Hematopoietic multipotent progenitor cell treated with erythropoietin and hydrocortisone succinate and interleukin-3 and kit ligand, for 4 days (in vitro differentiated cells): ENCODE results near the gene SPATA2.
A peak's percentile ranks its signal among the peaks of the same experiment; 100 is the strongest.

Experiments
- DNase-seq: peaks from one replicate; pipeline ENCODE4 v3.0.0-alpha.2; 2015

Gene SPATA2

DNA sequence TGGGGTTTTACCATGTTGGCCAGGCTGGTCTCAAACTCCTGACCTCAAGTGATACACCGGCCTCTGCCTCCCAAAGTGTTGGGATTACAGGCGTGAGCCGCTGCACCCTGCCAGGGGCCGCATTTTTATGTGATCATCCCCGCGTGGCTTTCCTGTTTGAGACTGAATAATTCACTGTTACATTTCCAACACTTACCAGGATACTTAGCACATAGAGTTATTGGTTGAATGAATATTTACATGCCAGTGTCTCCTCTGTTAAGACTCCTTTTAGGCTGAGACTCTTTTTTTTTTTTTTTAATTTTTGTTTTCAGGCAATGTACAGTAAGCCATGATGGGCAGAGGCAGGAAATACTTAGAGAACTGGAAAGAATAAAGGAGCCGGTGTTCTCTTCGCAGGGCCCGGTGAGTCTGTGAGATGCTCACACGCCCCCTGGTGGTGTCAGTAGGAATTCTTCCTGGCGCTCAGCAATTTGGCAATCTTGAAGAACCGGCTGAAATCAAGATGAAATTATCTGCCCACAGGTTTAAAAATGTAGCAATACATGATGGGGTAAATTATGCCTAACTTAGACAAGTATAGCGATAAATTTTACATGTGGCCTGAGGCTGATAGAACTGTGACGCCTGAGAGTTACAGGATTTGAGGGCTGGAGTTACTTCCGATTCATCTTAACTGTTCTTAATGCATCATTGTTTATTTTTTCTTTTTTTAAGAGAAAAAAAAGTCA lies 13.2 kb upstream of the SPATA2 start:
- peak; percentile 94 for DNase-seq

DNA sequence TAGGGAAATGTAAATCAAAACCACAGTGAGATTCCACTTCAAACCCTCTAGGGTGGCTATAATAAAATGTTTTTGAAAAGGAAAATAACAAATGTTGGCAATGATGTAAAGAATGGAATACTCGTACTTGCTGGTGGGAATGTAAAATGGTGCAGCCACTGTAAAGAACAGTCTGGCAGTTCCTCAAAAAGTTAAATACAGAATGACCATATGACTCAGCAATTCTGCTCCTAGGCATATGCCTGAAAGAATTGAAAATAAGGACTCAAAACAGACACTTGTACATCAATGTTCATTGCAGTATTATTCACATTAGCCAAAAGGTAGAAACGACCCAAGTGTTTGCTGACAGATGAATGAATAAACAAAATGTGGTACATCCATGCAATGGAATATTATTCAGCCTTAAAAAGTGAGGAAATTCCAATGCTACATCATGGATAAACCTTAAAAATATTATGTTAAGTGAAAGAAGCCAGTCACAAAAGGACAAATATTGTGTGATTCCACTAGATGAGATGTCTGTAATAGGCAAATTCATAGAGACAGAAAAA lies 10.6 kb upstream of the SPATA2 start:
- DNase-seq, result peak; percentile 55

DNA sequence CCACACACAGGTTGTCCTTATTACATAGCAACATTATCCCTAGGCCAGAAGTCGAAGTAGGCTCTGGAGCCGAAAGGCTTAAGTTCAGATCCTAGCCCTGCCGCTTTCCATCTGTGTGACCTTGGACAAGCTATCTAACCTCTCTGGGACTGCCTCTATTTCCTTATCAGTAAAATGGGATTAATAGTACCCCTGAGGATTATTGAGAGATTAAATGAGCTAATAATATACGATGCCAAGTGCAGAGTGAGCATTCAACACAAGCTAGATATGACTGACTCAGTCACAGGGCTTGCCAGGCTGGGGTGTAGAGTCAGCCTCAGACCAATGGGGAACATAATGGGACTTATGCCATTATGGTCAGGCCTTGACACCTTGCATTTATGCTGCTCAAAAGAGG lies 8.9 kb upstream of the SPATA2 start:
- no peak for DNase-seq

DNA sequence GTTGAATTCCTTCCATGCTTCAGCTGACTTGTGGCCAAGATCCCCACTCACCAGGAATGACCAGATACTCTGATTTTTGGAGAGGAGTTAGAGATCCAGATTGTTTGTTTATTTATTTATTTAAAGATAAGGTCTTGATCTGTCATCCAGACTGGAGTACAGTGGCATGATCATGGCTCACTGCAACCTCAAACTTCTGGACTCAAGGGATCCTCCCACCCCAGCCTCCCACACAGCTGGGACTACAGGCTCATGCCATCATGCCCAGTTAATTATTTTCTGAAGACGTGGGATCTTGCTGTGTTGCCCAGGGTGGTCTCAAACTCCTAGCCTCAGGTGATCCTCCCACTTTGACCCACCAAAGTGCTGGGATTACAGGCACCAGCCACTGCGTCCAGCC lies 4.1 kb upstream of the SPATA2 start:
- no peak for DNase-seq

DNA sequence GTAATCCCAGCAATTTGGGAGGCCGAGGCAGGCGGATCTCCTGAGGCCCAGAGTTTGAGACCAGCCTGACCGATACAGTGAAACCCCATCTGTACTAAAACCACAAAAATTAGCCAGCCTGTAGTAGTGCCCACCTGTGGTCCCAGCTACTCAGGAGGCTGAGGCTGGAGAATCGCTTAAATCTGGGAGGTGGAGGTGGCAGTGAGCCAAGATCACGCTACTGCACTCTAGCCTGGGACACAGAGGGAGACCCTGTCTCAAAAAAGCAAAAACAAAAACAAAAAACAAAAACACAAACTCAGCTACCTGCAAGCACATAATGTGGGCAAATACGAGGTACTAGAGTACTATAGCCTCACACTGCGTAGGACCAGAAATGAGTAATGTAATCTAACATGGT lies 3.7 kb upstream of the SPATA2 start:
- DNase-seq, result no peak

DNA sequence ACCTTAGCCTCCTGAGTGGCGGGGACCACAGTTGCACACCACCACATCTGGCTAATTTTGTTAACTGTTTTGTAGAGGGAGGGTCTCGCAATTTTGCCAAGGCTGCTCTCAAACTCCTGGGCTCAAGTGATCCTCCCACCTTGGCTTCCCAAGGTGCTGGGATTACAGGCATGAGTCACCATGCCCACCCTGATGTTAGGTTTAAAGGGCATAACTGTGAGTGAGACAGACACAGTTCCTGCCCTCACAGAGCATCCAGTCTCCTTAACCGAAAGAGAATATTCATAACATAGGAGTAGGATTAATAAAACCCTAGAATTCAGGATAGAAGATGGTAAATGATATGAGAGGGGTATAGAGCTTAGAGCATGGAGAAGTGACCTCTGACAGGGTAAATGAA lies 3.1 kb upstream of the SPATA2 start:
- no peak for DNase-seq

DNA sequence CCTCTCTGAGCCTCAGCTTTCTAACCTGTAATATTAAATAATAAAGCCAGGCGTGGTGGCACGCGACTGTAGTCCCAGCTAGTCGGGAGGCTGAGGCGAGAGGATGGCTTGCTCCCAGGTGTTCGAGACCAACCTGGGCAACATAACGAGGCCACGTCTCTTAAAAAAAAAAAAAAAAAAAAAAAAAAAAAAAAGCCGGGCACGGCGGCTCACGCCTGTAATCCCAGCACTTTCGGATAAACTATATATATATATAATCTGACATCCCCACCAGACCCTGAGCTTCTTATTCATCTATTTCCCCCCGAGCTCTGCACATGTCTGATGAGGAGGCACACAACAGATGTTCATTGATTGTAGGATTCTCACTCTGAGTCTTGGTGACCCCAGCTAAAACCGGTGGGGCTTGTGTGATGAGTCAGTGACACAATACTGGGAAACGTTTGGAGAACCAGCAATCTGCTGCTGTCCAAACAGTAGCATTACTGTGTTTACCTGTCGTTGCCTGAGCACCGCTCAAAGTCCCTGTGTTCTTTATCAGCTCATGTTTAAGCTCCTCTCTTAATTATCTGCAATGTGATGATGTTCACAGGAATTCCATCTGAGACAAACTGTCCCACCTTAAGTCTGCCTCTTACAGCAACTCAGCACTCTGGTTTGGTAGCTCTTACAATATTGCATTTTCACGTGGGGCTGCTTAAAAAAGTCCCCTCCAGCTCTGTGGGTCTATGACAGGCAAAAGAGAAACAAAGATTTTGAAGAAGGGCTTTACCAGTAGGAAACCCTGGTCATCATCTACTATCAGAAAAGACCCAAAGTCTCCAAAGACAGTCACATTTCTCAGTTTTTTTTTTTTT lies 1.0 kb upstream of the SPATA2 start:
- peak; percentile 41 for DNase-seq

DNA sequence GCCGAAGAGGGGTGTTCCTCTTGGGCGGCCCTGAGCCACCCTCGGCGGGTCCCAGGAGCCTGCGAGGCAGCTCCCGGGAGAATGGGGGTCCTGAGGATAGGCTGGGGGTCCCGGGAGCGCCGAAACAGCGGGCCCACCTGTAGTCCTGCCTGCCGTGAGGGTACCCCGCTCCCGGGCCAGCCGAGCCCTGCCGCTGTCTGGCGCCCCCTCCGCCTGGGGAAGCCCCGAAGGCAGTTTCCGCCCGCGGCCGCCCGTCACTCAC lies 280 bp downstream of the SPATA2 start:
- DNase-seq, result no peak

DNA sequence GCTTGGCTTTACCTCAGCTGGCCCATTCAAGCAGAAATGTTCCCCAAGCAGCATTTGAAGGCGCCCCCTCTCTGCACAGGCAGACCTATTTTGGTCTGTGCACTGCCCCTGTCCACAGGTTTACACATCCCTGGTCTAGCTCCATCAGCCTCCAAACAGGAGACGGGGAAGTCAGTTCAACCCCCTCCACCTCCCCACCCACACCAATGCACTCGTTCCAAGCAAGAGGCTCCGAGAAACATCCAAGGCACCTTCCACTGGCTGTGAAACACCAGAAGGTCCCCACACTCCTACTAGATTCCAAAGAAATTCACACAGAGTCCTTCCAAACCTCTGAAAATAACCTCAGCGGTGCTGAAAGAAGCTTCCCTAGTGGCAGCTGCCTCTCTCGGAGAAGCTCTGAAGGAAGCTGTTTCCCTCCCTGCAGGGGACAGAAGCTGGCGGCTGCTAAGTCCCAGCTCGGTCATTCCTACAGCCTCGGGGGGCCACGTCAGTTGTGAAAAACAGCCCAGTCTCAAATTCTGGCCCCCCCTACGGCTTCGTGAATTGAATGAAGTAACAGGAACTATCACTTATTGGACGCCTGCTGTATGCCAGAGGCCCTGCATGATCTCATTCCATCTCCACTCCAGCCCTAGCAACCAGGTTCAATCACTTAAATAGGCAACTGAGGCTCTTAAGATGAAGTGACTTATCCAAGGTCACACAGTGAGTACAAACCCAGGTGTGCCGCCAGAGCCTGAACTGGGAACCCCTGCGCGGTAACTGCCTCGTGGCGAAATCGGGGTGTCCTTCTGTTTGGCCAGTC lies 815 bp downstream of the SPATA2 start:
- peak; percentile 38 for DNase-seq

DNA sequence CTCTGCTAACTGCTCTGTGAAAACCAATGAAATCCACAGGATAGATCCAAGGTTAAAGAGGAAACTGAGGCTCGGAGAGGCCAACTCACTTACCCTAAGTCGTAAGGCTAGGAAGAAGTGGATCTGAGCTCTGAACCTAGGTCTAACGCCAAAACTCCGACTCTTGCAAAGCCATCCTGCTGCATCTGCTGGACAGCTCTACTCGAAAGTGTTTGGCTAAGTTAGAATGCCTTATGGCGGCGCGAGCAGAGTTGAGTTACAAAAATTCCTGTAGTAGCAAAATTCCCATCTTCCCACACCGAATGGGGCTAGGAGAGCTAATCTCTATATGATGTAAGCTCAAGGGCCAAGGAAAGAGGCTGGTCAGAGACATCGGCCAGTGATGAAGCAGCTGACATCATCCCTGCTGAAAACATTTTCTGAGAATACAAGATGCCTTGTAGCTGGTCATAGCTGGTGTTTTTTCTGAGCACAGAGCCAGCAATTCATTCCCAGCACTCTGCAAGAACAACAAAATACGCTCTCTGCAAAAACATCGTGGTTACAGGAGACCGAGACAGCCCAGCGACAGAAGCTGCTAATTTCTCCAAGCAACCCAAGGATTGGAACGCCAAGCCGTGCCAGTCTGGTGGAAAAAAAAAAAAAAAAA lies 1.8 kb downstream of the SPATA2 start:
- DNase-seq, result no peak

DNA sequence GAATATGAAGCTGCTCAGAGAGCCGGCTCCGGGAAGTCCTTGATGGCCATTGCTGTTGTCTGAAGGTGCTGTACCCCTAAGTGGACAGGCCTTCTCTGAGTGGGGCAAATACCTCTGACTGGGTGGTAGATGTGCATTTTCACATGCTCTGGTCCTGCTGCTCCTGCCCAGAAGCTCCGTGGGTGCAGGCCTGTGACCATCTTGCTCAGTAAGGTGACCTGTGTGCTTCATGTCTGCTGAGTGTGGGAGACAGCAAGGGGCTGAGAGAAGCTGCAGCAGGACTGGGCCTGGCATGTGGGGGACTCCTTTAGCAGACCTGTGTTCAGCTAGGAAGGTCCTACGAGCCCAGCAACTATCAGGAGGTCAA lies 5.0 kb downstream of the SPATA2 start:
- DNase-seq, result no peak

DNA sequence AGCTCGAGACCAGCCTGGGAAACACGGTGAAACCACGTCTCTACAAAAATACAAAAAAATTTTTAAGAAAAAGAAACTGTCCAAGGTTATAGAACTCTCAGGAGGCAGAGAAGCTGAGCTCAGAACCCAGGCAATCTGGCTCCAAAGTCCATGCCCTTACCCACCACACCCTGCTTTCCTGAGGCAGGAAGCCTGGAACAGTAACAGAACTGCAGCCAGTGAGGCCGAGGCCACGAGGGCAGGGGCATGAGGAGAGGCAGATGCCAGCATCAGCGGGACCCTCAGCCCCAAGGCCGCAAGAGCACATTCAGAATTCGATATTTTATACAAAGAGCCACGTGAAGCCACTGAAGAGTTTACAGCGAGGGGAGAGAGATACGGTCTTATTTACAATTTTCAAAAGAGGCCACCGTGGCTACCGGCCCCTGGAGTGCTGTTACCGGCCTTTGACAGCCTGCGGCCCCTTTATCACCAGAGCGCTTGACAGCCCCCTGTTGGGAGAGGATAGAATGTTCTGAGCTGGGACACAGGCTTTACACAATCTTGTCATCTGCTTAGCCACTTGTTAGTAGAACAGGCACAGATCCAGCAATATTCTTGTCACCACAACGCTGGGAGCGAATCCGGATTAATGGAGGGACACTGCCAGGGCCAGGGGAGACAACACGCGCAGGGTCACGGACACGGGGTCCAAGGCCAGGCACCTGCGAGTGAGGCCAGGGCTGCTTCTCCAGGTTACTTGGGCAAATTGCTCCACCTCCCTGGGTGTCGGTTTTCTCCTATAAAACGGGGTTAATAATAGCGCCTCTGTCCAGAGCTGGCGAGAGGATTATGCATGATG lies 5.6 kb downstream of the SPATA2 start:
- DNase-seq, result peak; percentile 58

DNA sequence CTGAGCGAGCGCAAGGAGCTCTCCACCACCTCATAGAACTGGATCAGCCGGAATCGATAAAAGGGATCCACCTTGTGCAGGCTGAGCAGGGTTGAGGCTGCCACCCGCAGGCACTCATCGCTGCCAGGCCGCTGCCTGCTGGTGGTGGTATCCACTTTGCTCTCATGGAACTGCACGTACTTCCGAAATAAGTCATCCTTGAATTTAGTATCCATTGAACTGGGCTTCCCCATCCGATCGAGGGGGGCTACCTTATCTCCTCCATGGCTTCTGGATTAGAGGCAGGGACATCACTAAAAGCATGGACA lies 7.1 kb downstream of the SPATA2 start:
- DNase-seq, result no peak

DNA sequence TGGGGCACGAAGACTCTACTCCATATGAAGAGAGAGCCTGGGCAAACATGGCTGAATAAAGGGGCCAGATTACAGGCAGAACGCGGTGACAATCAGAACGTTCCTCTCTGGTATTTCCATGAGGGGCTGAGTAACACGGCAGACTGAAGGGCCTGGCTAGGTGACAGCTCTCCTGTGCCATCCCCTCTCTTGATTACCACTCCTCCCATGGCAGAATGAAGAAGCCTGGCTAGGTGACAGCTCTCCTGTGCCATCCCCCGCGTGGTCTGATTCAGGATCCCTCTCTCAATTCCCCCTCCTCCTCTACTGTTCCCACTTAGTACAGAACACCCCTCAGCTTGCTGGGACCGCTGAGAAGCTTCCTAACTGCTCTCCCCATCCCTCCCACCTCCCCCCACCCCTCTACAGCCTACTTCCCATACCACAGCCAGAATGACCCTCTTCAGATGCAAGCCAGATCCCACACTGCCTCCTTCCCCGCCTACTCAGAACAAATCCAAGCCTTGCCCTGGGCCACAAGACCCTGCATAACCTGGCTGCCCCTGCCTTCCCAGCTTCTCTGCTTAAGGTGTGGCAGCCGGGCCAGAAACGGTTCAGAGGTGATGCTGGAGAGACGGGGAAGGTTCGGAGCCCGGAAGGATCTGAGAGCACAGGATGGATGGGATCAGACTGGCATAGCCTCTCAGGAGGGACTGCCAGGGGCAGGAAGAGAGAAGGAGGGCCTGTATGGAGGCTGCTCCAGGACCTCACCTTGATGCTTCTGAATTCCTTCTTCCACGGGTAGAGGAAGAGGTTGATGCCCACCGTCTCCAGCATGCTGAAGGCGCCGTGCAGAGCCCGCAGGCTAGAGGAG lies 7.7 kb downstream of the SPATA2 start:
- DNase-seq, result no peak

DNA sequence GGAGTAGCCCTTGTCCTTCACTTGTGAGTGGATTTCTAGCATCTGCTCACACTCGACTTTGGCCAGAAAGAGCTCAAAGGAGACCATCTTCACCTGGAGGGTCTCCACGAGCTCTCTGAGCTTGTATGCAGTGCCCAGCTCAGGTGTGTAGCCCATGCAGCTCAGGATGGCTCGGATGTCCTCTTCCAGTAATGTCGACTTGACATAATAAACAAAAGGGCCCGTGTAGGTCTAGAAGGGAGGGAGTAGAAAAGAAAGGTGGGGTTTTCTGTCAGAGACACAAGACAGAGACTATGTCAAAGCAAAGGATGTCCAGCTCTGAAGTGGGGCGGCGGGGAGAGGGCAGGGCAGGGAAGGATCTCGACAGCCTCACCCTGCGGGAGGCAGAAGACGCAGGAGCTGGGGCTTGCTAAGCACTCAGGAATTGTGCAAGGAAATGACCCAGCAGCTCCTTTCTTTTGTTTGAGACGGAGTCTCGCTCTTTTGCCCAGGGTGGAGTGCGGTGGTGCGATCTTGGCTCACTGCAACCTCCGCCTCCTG lies 8.6 kb downstream of the SPATA2 start:
- DNase-seq, result no peak

DNA sequence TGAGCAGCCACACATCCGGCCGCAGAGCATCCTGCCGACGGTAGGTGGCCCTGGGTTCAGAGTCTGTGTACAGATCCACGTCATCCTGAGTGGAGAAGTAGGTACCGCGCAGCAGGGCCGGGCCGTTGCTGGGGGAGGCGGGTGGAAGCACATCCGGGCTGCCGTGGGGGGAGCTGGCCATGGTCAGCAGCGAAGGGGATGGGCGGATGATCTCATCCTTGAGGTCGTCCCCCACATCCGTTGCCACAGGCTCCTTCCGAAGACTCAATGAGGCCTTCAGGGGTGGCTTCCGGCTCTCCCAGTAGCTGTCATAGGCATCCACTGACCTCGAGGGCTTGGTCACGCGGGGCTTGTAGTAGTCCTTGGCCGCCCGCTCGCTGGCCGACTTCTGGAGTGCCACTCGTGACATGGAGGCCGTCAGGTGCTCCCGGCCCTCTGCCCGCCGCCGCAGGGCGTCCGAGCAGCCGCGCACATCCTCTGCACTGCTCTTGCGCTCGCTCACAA lies 9.2 kb downstream of the SPATA2 start:
- DNase-seq, result no peak

DNA sequence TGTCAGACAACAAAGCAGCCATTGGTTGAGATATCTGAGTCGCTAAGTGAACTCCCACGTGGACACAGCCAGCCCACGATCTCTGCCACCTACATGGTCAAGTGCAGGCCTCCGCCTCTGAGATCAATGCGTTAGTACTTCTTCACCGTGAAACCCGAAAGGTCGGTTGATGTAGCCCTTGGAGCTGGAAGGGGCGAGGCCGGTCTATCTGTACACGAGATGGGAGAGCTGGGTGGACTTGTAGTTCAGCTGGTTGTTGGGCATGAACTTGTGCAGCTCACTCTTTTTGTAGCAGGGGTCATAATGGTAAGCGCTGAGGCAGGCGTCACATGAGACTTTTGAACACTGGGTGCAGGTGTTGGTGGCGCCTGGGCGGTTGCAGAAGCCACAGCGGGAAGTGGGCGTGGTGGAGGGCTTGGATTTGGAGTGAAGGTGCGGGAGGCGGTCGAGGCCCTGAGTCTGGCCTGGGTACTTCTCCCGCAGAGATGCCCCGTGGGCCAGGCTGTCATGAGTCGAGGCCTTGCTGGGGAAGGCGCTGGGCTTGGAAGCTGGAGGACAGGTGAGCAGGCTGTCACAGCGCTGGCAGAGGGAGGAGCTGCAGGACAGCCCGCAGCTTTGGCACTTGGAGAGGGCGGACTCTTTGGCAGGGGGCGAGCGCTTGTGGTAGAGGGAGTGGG lies 9.8 kb downstream of the SPATA2 start:
- no peak for DNase-seq

DNA sequence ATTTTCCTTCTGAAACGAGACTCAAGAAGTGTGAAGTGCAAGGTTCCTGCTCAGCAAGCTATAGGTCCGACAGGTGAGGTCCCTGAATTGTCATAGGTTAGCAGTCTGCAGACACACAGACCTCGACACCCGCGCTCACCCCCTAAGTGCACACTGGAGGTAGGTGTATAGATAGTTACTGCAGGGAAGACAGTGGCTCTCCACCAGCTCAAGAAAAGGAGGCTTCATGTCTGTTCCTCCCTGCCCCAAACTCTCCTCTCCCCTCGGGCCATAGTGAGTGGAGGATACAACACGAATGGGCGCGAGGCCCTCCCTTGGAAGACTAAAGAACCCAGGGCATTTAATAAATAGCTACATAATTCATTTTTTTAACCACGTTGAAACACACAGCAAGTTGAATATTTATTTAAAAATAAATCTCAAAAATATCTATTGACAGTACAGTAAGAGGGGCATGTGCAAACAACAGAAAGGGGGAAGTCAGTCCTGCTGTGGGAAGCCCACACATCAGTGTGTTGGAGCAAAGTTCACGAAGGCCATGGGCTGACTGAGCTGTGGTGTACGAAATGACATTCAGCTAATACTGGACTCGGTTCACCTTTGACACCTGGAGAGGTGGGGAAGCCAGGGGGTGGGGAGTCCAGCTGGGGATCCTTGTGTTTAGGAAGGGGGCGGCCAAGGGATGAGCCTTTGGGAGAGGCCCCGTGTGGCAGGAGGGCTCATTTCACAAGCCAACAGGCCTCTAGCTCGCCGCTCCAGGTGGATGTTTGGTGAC lies 10.7 kb downstream of the SPATA2 start:
- no peak for DNase-seq

DNA sequence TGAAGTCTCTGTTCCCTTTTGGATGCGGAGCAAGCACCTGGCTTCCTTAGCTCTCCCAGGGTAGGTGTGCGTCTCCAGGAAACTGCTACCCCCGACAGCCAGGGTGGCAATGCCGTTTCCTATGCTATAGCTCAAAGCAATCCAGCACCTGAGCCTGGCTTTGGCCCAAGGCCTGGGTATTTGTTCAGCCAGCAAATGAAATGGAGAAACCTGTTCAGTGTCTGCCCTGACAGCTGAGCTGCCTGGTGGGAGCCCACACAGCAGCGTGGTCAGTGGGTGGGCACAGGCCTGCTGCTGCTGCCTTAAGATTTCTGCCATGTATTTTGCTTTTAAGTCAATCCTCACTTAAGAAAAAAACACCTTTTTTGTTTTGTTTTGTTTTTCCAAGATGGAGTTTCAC lies 13.7 kb downstream of the SPATA2 start:
- no peak for DNase-seq
